ENCODE data around the gene ATF4.

The ATF4 gene

GRCh38 chr22:39532215-39533073 is 12.1 kb downstream of the ATF4 start, which contains the start of gene RPS19BP1:
Gene RPS19BP1 (minus strand): TSS chr22:39532748. CDS start chr22:39532738, 10 bp downstream.
- DNase-seq (ENCODE audit: insufficient read length) (peak; percentile 93), FAIRE-seq (peak; percentile 100)
- TF ChIP-seq POLR2A (IDR thresholded peaks at IDR 0.05; ENCODE audit: low read depth, low read length) (peak; percentile 96), POLR2AphosphoS5 (IDR thresholded peaks at IDR 0.05; ENCODE audit: low read depth, low read length) (peak; percentile 93), TAF1 (IDR thresholded peaks at IDR 0.05; ENCODE audit: borderline replicate concordance, low read depth, low read length) (peak; percentile 65; the same call in 1 of the 2 replicates)

- DNase-seq (ENCODE audit: insufficient read length), result no peak
- no peak for FAIRE-seq
- TF ChIP-seq POLR2A (IDR thresholded peaks at IDR 0.05; ENCODE audit: low read depth, low read length), result no peak
- no peak for TF ChIP-seq POLR2AphosphoS5 (IDR thresholded peaks at IDR 0.05; ENCODE audit: low read depth, low read length)
- no peak for TF ChIP-seq TAF1 (IDR thresholded peaks at IDR 0.05; ENCODE audit: borderline replicate concordance, low read depth, low read length)
These were observed 13.7 kb downstream of the ATF4 start for GRCh38 chr22:39534092-39534506.

GRCh38 chr22:39534591-39535356 is 14.4 kb downstream of the ATF4 start:
- FAIRE-seq, result peak; percentile 87
- peak; percentile 76 for DNase-seq (ENCODE audit: insufficient read length)
- TF ChIP-seq POLR2A (IDR thresholded peaks at IDR 0.05; ENCODE audit: low read depth, low read length) (no peak), POLR2AphosphoS5 (IDR thresholded peaks at IDR 0.05; ENCODE audit: low read depth, low read length) (no peak), TAF1 (IDR thresholded peaks at IDR 0.05; ENCODE audit: borderline replicate concordance, low read depth, low read length) (no peak)

- no peak for TF ChIP-seq POLR2AphosphoS5 (IDR thresholded peaks at IDR 0.05; ENCODE audit: low read depth, low read length)
- no peak for TF ChIP-seq TAF1 (IDR thresholded peaks at IDR 0.05; ENCODE audit: borderline replicate concordance, low read depth, low read length)
- no peak for TF ChIP-seq POLR2A (IDR thresholded peaks at IDR 0.05; ENCODE audit: low read depth, low read length)
- FAIRE-seq, result no peak
- DNase-seq (ENCODE audit: insufficient read length), result no peak
These were observed 15.0 kb downstream of the ATF4 start for GRCh38 chr22:39535357-39535725.

GRCh38 chr22:39535831-39536449 is 15.6 kb downstream of the ATF4 start:
- DNase-seq (ENCODE audit: insufficient read length) (no peak), FAIRE-seq (no peak)
- no peak for TF ChIP-seq POLR2AphosphoS5 (IDR thresholded peaks at IDR 0.05; ENCODE audit: low read depth, low read length)
- TF ChIP-seq POLR2A (IDR thresholded peaks at IDR 0.05; ENCODE audit: low read depth, low read length), result no peak
- TF ChIP-seq TAF1 (IDR thresholded peaks at IDR 0.05; ENCODE audit: borderline replicate concordance, low read depth, low read length), result no peak

- FAIRE-seq, result no peak
- DNase-seq (ENCODE audit: insufficient read length), result no peak
- no peak for TF ChIP-seq POLR2AphosphoS5 (IDR thresholded peaks at IDR 0.05; ENCODE audit: low read depth, low read length)
- TF ChIP-seq POLR2A (IDR thresholded peaks at IDR 0.05; ENCODE audit: low read depth, low read length), result no peak
- no peak for TF ChIP-seq TAF1 (IDR thresholded peaks at IDR 0.05; ENCODE audit: borderline replicate concordance, low read depth, low read length)
These were observed 16.3 kb downstream of the ATF4 start for GRCh38 chr22:39536711-39537110.

GRCh38 chr22:39537975-39538374 is 17.6 kb downstream of the ATF4 start:
- FAIRE-seq, result no peak
- no peak for TF ChIP-seq TAF1 (IDR thresholded peaks at IDR 0.05; ENCODE audit: borderline replicate concordance, low read depth, low read length)
- no peak for TF ChIP-seq POLR2A (IDR thresholded peaks at IDR 0.05; ENCODE audit: low read depth, low read length)
- no peak for TF ChIP-seq POLR2AphosphoS5 (IDR thresholded peaks at IDR 0.05; ENCODE audit: low read depth, low read length)
- DNase-seq (ENCODE audit: insufficient read length), result no peak

GRCh38 chr22:39543095-39543494 is 22.7 kb downstream of the ATF4 start:
- TF ChIP-seq TAF1 (IDR thresholded peaks at IDR 0.05; ENCODE audit: borderline replicate concordance, low read depth, low read length) (no peak), POLR2AphosphoS5 (IDR thresholded peaks at IDR 0.05; ENCODE audit: low read depth, low read length) (no peak), POLR2A (IDR thresholded peaks at IDR 0.05; ENCODE audit: low read depth, low read length) (no peak)
- no peak for DNase-seq (ENCODE audit: insufficient read length)
- no peak for FAIRE-seq

GRCh38 chr22:39545386-39546365 is 25.3 kb downstream of the ATF4 start:
- DNase-seq (ENCODE audit: insufficient read length), result no peak
- no peak for TF ChIP-seq TAF1 (IDR thresholded peaks at IDR 0.05; ENCODE audit: borderline replicate concordance, low read depth, low read length)
- TF ChIP-seq POLR2A (IDR thresholded peaks at IDR 0.05; ENCODE audit: low read depth, low read length), result no peak
- no peak for TF ChIP-seq POLR2AphosphoS5 (IDR thresholded peaks at IDR 0.05; ENCODE audit: low read depth, low read length)
- no peak for FAIRE-seq

- FAIRE-seq (no peak), DNase-seq (ENCODE audit: insufficient read length) (no peak)
- TF ChIP-seq TAF1 (IDR thresholded peaks at IDR 0.05; ENCODE audit: borderline replicate concordance, low read depth, low read length) (no peak), POLR2A (IDR thresholded peaks at IDR 0.05; ENCODE audit: low read depth, low read length) (no peak), POLR2AphosphoS5 (IDR thresholded peaks at IDR 0.05; ENCODE audit: low read depth, low read length) (no peak)
These were observed 26.7 kb downstream of the ATF4 start for GRCh38 chr22:39546889-39547586.

Data from GM12892 (cell line).